Bronchial smooth muscle cell (primary cell): ENCODE measurements around the gene DDX1. TPM values are rescaled to one million over a fixed set of nuclear protein-coding genes. Genes with fewer than 3 reads are reported as not detected.

ENCODE experiments used
- total RNA-seq: library from RNA; depleted of rRNA; stranded (reverse); fragments of >200 nt; gene quantifications from 2 replicates; pipeline ENCODE4 v1.2.1, GENCODE V29; 2014

Gene DDX1
- total RNA-seq: 65.3 and 70.0 TPM in 2 replicates

GRCh38 chr2:15591692-15592463 is at the start of gene DDX1:
TSS of gene DDX1 (plus strand) at chr2:15591868. CDS start at chr2:15591934, 66 bp downstream.

GRCh38 chr2:15560988-15561573 is 30.6 kb upstream of the DDX1 start, which contains the start of gene NBAS:
TSS of gene NBAS (minus strand) at chr2:15561334. CDS start at chr2:15561304, 30 bp downstream.

Other genes with a start within 250 kb of the DDX1 start
- 98.8 and 127 TPM in 2 replicates for gene NBAS, start 30.5 kb upstream of the DDX1 start, total RNA-seq